SK-N-SH (cell line): ENCODE data around the gene OBP2A. TPM values are rescaled to one million over a fixed set of nuclear protein-coding genes. Genes with fewer than 3 reads are reported as not detected.

Source experiments
- CTCF ChIA-PET: fragments of 300-600, 350-600 bp; formaldehyde crosslinking; extraction: SDS; loops from one replicate; lab custom pipeline; 2021; lab: Yijun Ruan, JAX
- POLR2A ChIA-PET: fragments of 350-600 bp; sonication (Branson Sonifier 250); formaldehyde crosslinking; extraction: SDS; loops from one replicate; lab custom pipeline; 2020; ENCODE audit warnings: antibody characterized with exemption, inconsistent platforms; lab: Yijun Ruan, JAX
- DNase-seq: peaks from one replicate; pipeline ENCODE4 v3.0.0; 2012
- H2AFZ ChIP-seq: fragments of 200-600 bp; sonication (generic); 2 replicates; pipeline ENCODE4 v1.8.1; 2016; ENCODE audit warnings: antibody characterized with exemption, mild to moderate bottlenecking, low read depth
- H3F3A ChIP-seq: fragments of 200-600 bp; sonication (generic); replicated peaks from 2 replicates; pipeline ENCODE3; 2016; ENCODE audit warnings: antibody characterized with exemption, mild to moderate bottlenecking; ENCODE audit not compliant: insufficient read depth
- H3K27ac ChIP-seq, 2 experiments: fragments of 200-500 bp in 1 of 2; fragments of 200-600 bp in 1 of 2; sonication (Bioruptor generic) in 1 of 2; sonication (generic), shearing (Covaris generic) in 1 of 2; 2 replicates each; pipeline versions ENCODE4 v1.5.1 to v1.6.1; 2014 to 2016; ENCODE audit warnings: low read depth in 2 of 2, inconsistent platforms in 1 of 2, low read length in 1 of 2, mild to moderate bottlenecking in 1 of 2, mixed read lengths in 1 of 2
- H3K27me3 ChIP-seq: fragments of 200-600 bp; sonication (generic), shearing (Covaris generic); 2 replicates; pipeline ENCODE4 v1.6.1; 2016; ENCODE audit warnings: mixed run types; ENCODE audit not compliant: insufficient read depth
- H3K36me3 ChIP-seq, 2 experiments: fragments of 200-500 bp in 1 of 2; fragments of 200-600 bp in 1 of 2; sonication (Bioruptor generic) in 1 of 2; sonication (generic) in 1 of 2; replicated peaks in 1 of 2; 2 replicates each; pipeline versions ENCODE3 to v1.5.1; 2014 to 2016; ENCODE audit warnings: low read length in 1 of 2, mild to moderate bottlenecking in 1 of 2; ENCODE audit not compliant: insufficient read depth in 2 of 2, control insufficient read depth in 1 of 2
- H3K4me1 ChIP-seq, 2 experiments: fragments of 200-500 bp in 1 of 2; fragments of 200-600 bp in 1 of 2; sonication (Bioruptor generic) in 1 of 2; sonication (generic), shearing (Covaris generic) in 1 of 2; 2 replicates each; pipeline versions ENCODE4 v1.5.1 to v1.6.1; 2014 to 2016; ENCODE audit warnings: low read depth in 1 of 2, low read length in 1 of 2, mixed run types in 1 of 2; ENCODE audit not compliant: insufficient read depth in 2 of 2, control insufficient read depth in 1 of 2
- H3K4me2 ChIP-seq: fragments of 200-600 bp; sonication (generic), shearing (Covaris generic); 2 replicates; pipeline ENCODE4 v1.6.1; 2017; ENCODE audit warnings: mixed run types
- H3K4me3 ChIP-seq, 2 experiments: fragments of 200-500 bp in 1 of 2; fragments of 200-600 bp in 1 of 2; sonication (Bioruptor generic) in 1 of 2; sonication (generic), shearing (Covaris generic) in 1 of 2; 2 replicates each; pipeline versions ENCODE4 v1.5.1 to v1.8.1; 2014 to 2016; ENCODE audit warnings: low read depth in 2 of 2, inconsistent platforms in 1 of 2, low read length in 1 of 2, mild to moderate bottlenecking in 1 of 2, mixed read lengths in 1 of 2, moderate library complexity in 1 of 2
- H3K79me2 ChIP-seq: fragments of 200-600 bp; sonication (generic); 2 replicates; pipeline ENCODE4 v1.8.1; 2017; ENCODE audit warnings: mild to moderate bottlenecking; ENCODE audit not compliant: insufficient read depth
- H3K9ac ChIP-seq: fragments of 200-600 bp; sonication (generic); 2 replicates; pipeline ENCODE4 v1.6.1; 2017; ENCODE audit warnings: mixed run types
- H3K9me2 ChIP-seq: fragments of 200-600 bp; sonication (generic); 2 replicates; pipeline ENCODE4 v1.6.1; 2017; ENCODE audit warnings: mixed run types
- H3K9me3 ChIP-seq: fragments of 200-600 bp; sonication (generic); 2 replicates; pipeline ENCODE4 v1.6.1; 2017; ENCODE audit warnings: mixed run types, mild to moderate bottlenecking, moderate library complexity
- H4K20me1 ChIP-seq: fragments of 200-600 bp; sonication (generic); 2 replicates; pipeline ENCODE4 v1.6.1; 2017; ENCODE audit warnings: mild to moderate bottlenecking, mixed run types; ENCODE audit not compliant: insufficient read depth
- GATA2 ChIP-seq: sonication (generic); formaldehyde crosslinking; IDR thresholded peaks from 2 replicates; pipeline ENCODE4 v1.5.0; 2020; ENCODE audit warnings: mild to moderate bottlenecking, missing genetic modification reagents
- NRF1 ChIP-seq: IDR thresholded peaks from 2 replicates; pipeline ENCODE4 v1.6.1; 2012; ENCODE audit warnings: low read depth, mild to moderate bottlenecking, low read length
- POLR2AphosphoS5 ChIP-seq: IDR thresholded peaks from 2 replicates; pipeline ENCODE4 v1.6.1; 2012; ENCODE audit warnings: low read depth, low read length
- SIN3A ChIP-seq: IDR thresholded peaks from 2 replicates; pipeline ENCODE4 v1.6.1; 2012; ENCODE audit warnings: low read depth, mild to moderate bottlenecking, low read length, moderate library complexity, borderline replicate concordance
- SMC3 ChIP-seq: IDR thresholded peaks from 2 replicates; pipeline ENCODE4 v1.6.1; 2012; ENCODE audit warnings: low read depth, low read length, improper control_type of control experiment
- TCF12 ChIP-seq: IDR thresholded peaks from 2 replicates; pipeline ENCODE4 v1.4.0; 2012
- TEAD4 ChIP-seq: IDR thresholded peaks from 2 replicates; pipeline ENCODE4 v1.4.0; 2012; ENCODE audit warnings: mild to moderate bottlenecking, borderline replicate concordance; ENCODE audit not compliant: insufficient read depth
- USF2 ChIP-seq: fragments of 150-350 bp; IDR thresholded peaks from 2 replicates; pipeline ENCODE4 v1.6.1; 2017; ENCODE audit warnings: antibody characterized with exemption, low read length, low read depth, borderline replicate concordance
- YY1 ChIP-seq: IDR thresholded peaks from 2 replicates; pipeline ENCODE4 v1.4.0; 2012; ENCODE audit warnings: low read depth, mild to moderate bottlenecking
- WGBS: methylation state at CpG from one replicate; pipeline ENCODE4 v1.1.6; 2017; ENCODE audit warnings: low lambda C conversion rate; 5-methylcytosine and 5-hydroxymethylcytosine counted together
- polyA plus RNA-seq, 3 experiments: library from polyadenylated mRNA; depleted of rRNA; stranded (reverse); fragments of >200 nt; gene quantifications; 2 replicates each; pipeline ENCODE4 v1.2.3, GENCODE V29; 2012
- TF ChIP-seq, protein P1 (sequence below): fragments of 200-600 bp; sonication (generic); IDR thresholded peaks from 2 replicates; pipeline ENCODE4 v1.6.1; 2017; ENCODE audit warnings: antibody characterized with exemption, mild to moderate bottlenecking, moderate library complexity
- TF ChIP-seq, protein P2 (sequence below): IDR thresholded peaks from 2 replicates; pipeline ENCODE4; 2012

OBP2A gene
- polyA plus RNA-seq, 1 of the 3 experiments (the other 2 are of a cell fraction), result not detected

DNA sequence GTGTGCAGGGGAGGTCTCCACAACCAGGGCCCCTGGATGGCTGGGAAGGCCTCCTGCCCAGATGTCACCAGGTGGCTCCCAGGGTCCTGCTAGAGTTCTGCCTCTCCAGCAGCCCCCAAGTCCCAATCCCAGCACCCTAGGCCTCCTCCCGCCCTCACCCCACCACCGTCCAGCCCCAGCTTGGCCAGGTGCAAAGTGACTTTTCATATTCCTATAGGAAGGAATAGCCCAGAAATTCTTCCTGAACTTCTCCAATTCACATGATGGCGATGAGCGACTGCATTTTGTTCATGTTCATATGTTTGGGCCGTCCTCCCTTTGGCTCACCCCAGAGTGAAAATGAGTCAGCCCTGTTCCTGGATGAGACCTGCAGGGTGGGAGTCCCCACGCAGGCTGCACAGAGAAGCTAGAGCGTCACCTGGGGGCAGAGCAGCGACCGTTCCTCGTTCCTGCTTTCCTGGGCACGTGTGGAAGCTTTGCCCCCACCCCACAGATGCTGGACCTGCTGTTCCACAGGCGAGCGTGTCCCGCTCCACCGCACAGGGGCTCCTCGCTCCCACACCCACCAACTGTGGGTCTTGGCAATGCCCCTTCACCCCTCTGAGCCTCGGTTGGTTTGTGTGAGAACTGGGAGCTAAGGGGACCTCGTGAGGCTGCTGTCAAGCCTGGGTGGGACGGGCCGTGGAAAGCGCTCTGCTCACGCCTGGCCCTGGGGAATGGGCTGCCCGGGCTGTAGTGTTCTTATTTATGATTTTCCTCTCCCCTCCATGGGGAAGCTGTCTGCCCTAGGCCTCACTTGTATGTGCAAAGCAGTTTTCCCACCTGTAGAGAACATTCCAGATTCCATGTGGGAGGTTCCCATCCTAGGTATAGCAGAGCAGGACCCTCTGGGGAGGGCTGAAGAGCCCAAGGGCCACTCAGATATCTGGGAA, 38.6 kb upstream of the OBP2A start:
- Histone ChIP-seq H3K4me3 (no peak overlapping the region), H3F3A (no peaks in the 10 kb centered on the region)
- POLR2A ChIA-PET, result no interaction called here

More for the DNA sequence above, 38.6 kb upstream of the OBP2A start:
- no peak overlapping the region for H2AFZ ChIP-seq
- H4K20me1 ChIP-seq, result peaks cover 15% of the 10 kb centered on the region
- H3K79me2 ChIP-seq, result peaks cover 2% of the 10 kb centered on the region; the same call in 1 of the 2 replicates
- no peak overlapping the region for H3K9ac ChIP-seq
- TF ChIP-seq, protein P1, sequence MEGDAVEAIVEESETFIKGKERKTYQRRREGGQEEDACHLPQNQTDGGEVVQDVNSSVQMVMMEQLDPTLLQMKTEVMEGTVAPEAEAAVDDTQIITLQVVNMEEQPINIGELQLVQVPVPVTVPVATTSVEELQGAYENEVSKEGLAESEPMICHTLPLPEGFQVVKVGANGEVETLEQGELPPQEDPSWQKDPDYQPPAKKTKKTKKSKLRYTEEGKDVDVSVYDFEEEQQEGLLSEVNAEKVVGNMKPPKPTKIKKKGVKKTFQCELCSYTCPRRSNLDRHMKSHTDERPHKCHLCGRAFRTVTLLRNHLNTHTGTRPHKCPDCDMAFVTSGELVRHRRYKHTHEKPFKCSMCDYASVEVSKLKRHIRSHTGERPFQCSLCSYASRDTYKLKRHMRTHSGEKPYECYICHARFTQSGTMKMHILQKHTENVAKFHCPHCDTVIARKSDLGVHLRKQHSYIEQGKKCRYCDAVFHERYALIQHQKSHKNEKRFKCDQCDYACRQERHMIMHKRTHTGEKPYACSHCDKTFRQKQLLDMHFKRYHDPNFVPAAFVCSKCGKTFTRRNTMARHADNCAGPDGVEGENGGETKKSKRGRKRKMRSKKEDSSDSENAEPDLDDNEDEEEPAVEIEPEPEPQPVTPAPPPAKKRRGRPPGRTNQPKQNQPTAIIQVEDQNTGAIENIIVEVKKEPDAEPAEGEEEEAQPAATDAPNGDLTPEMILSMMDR, result no peak
- no peak for TF ChIP-seq TCF12
- no peak for TF ChIP-seq USF2
- TF ChIP-seq, protein P2, sequence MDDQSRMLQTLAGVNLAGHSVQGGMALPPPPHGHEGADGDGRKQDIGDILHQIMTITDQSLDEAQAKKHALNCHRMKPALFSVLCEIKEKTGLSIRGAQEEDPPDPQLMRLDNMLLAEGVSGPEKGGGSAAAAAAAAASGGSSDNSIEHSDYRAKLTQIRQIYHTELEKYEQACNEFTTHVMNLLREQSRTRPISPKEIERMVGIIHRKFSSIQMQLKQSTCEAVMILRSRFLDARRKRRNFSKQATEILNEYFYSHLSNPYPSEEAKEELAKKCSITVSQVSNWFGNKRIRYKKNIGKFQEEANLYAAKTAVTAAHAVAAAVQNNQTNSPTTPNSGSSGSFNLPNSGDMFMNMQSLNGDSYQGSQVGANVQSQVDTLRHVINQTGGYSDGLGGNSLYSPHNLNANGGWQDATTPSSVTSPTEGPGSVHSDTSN, result no peak
- no peak for TF ChIP-seq POLR2AphosphoS5
- TF ChIP-seq SIN3A, result no peak
- TF ChIP-seq SMC3, result no peak
- TF ChIP-seq TEAD4, result no peak
- TF ChIP-seq GATA2 (CRISPR knock-in tag), result no peak
- TF ChIP-seq NRF1, result no peak
- TF ChIP-seq YY1, result no peak
- CTCF ChIA-PET, result interaction anchor here (1.0 kb wide), 1 partner anchor 26 kb away, joined by 3 read pairs; no protein-coding TSS in a partner anchor
- no peaks in the 10 kb centered on the region for H3K27me3 ChIP-seq
- H3K27ac ChIP-seq, result no peak overlapping the region
- H3K9me2 ChIP-seq, result no peaks in the 10 kb centered on the region
- peaks cover 0 to 1% of the 10 kb centered on the region in 2 experiments; a peak in 2 of 4 replicates for H3K4me1 ChIP-seq
- DNase-seq, result peak; percentile 13
- no peak overlapping the region for H3K4me2 ChIP-seq
- WGBS, result 82% methylated on average over 18 of the region's 23 CpGs
- H3K9me3 ChIP-seq, result no peaks in the 10 kb centered on the region
- peaks cover 3 to 29% of the 10 kb centered on the region in 2 experiments for H3K36me3 ChIP-seq
